8988T (cell line): ENCODE results near the gene TFEC.

Experiments
- DNase-seq: peaks from one replicate; pipeline ENCODE4 v3.0.0; 2011

TFEC gene

GRCh38 chr7:115914951-115915350 is 115.6 kb downstream of the TFEC start:
- DNase-seq, result no peak

GRCh38 chr7:115911465-115911864 is 119.1 kb downstream of the TFEC start:
- no peak for DNase-seq

GRCh38 chr7:115910541-115911164 is 119.9 kb downstream of the TFEC start:
- no peak for DNase-seq

GRCh38 chr7:115906731-115907130 is 123.8 kb downstream of the TFEC start:
- no peak for DNase-seq

- no peak for DNase-seq
These were observed 140.9 kb downstream of the TFEC start for GRCh38 chr7:115889669-115889984.

GRCh38 chr7:115888981-115889668 is 141.4 kb downstream of the TFEC start:
- DNase-seq, result no peak

- no peak for DNase-seq
These were observed 145.0 kb downstream of the TFEC start for GRCh38 chr7:115885550-115885949.
